ENCODE results near the gene GPR158. TPM values are rescaled to one million over a fixed set of nuclear protein-coding genes. Genes with fewer than 3 reads are reported as not detected.

GPR158 gene
- total RNA-seq, 1 experiment from 2014 or later, result 12.2 TPM

- ChIA-PET POLR2A (ENCODE audit: unreplicated experiment) (interaction anchor here (0.5 to 0.7 kb wide), 3 partner anchors 37 to 1091 kb away, joined by 3 to 5 read pairs (median 3); no protein-coding TSS in a partner anchor), CTCF (no interaction called here)
- 0 out of 2 replicates have a peak, but pooled peaks cover 3% of the 10 kb centered on the region for H3K4me1 ChIP-seq (replicated peaks; ENCODE audit: insufficient read depth)
- H3K4me3 ChIP-seq, result no peak overlapping the region
- H2AFZ ChIP-seq, result no peak overlapping the region
- no peaks in the 10 kb centered on the region for H3K36me3 ChIP-seq (ENCODE audit: low read depth)
- H3K27ac ChIP-seq, result no peak overlapping the region
- peak; percentile 38 to 59 for DNase-seq
- BruUV-seq (replicated peaks), result no TSS peak
- intact Hi-C loops (cut with micrococcal nuclease; ENCODE audit: unreplicated experiment), result loop anchor here (5.0 kb wide), 1 partner anchor 59 kb away; no protein-coding TSS in a partner anchor
- no peak for TF ChIP-seq CTCF (conservative IDR thresholded peaks at IDR 0.05)
- no peak for TF ChIP-seq EZH2 (IDR thresholded peaks at IDR 0.05; ENCODE audit: low read depth)
- 0 out of 2 replicates have a peak, but pooled peaks cover 5% of the 10 kb centered on the region for H3F3A ChIP-seq (ENCODE audit: insufficient read depth, low read depth)
- H3K9me3 ChIP-seq (ENCODE audit: insufficient read depth, low read depth), result no peaks in the 10 kb centered on the region
- no peaks in the 10 kb centered on the region for H3K27me3 ChIP-seq (ENCODE audit: insufficient read depth, low read depth)
- no peaks in the 10 kb centered on the region for H3K79me2 ChIP-seq (ENCODE audit: low read depth)
- H4K20me1 ChIP-seq (ENCODE audit: insufficient read depth), result no peaks in the 10 kb centered on the region
- no peak overlapping the region for H3K4me2 ChIP-seq
- no peaks in the 10 kb centered on the region for H3K9me2 ChIP-seq (ENCODE audit: insufficient read depth)
Measured at GRCh38 chr10:25556457-25556856, 381.7 kb downstream of the GPR158 start.

GRCh38 chr10:25557136-25557535, 382.3 kb downstream of the GPR158 start:
- Histone ChIP-seq H3K9me3 (ENCODE audit: insufficient read depth, low read depth) (no peaks in the 10 kb centered on the region), H3K79me2 (ENCODE audit: low read depth) (no peaks in the 10 kb centered on the region), H3K27ac (no peak overlapping the region), H3K4me3 (no peak overlapping the region), H3K9me2 (ENCODE audit: insufficient read depth) (no peaks in the 10 kb centered on the region), H3K27me3 (ENCODE audit: insufficient read depth, low read depth) (no peaks in the 10 kb centered on the region), H4K20me1 (ENCODE audit: insufficient read depth) (no peaks in the 10 kb centered on the region), H3K4me1 (replicated peaks; ENCODE audit: insufficient read depth) (0 out of 2 replicates have a peak, but pooled peaks cover 3% of the 10 kb centered on the region), H3F3A (ENCODE audit: insufficient read depth, low read depth) (0 out of 2 replicates have a peak, but pooled peaks cover 5% of the 10 kb centered on the region), H2AFZ (no peak overlapping the region), H3K4me2 (no peak overlapping the region), H3K36me3 (ENCODE audit: low read depth) (no peaks in the 10 kb centered on the region)
- intact Hi-C loops (cut with micrococcal nuclease; ENCODE audit: unreplicated experiment), result loop anchor here (5.0 kb wide), 1 partner anchor 60 kb away; no protein-coding TSS in a partner anchor
- no peak for TF ChIP-seq CTCF (conservative IDR thresholded peaks at IDR 0.05)
- no peak for TF ChIP-seq EZH2 (IDR thresholded peaks at IDR 0.05; ENCODE audit: low read depth)
- DNase-seq, result no peak
- ChIA-PET CTCF (no interaction called here), POLR2A (ENCODE audit: unreplicated experiment) (interaction anchor here (0.6 kb wide), 2 partner anchors 18 to 1091 kb away, joined by 3 to 9 read pairs; no protein-coding TSS in a partner anchor)
- no TSS peak for BruUV-seq (replicated peaks)

DNA sequence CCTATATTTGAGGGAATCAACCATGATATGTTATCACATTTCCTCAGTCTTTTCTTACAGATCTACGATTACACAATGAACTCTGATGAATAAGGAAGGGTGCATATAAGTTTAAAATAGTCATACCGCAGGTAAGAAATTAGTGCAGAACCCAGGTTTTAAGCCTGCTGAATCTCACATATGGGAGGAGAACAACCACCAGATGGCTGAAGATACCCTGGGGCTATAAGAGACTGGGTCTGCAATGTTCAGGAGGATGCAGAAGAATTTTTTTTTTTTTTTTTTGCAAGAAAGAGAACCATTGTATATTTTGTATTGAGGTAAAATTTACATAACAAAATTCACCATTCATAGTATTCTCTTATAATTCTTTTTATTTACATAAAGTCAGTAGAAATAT, 387.0 kb downstream of the GPR158 start:
- Histone ChIP-seq H3K36me3 (ENCODE audit: low read depth) (no peaks in the 10 kb centered on the region), H3K79me2 (ENCODE audit: low read depth) (no peaks in the 10 kb centered on the region), H3K9me2 (ENCODE audit: insufficient read depth) (no peaks in the 10 kb centered on the region), H3F3A (ENCODE audit: insufficient read depth, low read depth) (no peaks in the 10 kb centered on the region), H3K9me3 (ENCODE audit: insufficient read depth, low read depth) (no peaks in the 10 kb centered on the region), H3K4me3 (no peak overlapping the region), H3K4me2 (no peak overlapping the region), H3K27me3 (ENCODE audit: insufficient read depth, low read depth) (no peaks in the 10 kb centered on the region), H4K20me1 (ENCODE audit: insufficient read depth) (no peaks in the 10 kb centered on the region), H3K4me1 (replicated peaks; ENCODE audit: insufficient read depth) (no peaks in the 10 kb centered on the region), H3K27ac (no peak overlapping the region), H2AFZ (no peak overlapping the region)
- ChIA-PET CTCF (no interaction called here), POLR2A (ENCODE audit: unreplicated experiment) (no interaction called here)
- TF ChIP-seq EZH2 (IDR thresholded peaks at IDR 0.05; ENCODE audit: low read depth) (no peak), CTCF (conservative IDR thresholded peaks at IDR 0.05) (no peak)
- BruUV-seq (replicated peaks), result no TSS peak
- intact Hi-C loops (cut with micrococcal nuclease; ENCODE audit: unreplicated experiment), result no loop called here
- no peak for DNase-seq
